ENCODE data around the gene USP12. TPM values are rescaled to one million over a fixed set of nuclear protein-coding genes. Genes with fewer than 3 reads are reported as not detected.

The USP12 gene
- total RNA-seq, 3 donors from 2014 or later (not counting 1 experiment from before 2014, with no cell fraction given): 44.3 to 55.3 (median 50.9) TPM

DNA sequence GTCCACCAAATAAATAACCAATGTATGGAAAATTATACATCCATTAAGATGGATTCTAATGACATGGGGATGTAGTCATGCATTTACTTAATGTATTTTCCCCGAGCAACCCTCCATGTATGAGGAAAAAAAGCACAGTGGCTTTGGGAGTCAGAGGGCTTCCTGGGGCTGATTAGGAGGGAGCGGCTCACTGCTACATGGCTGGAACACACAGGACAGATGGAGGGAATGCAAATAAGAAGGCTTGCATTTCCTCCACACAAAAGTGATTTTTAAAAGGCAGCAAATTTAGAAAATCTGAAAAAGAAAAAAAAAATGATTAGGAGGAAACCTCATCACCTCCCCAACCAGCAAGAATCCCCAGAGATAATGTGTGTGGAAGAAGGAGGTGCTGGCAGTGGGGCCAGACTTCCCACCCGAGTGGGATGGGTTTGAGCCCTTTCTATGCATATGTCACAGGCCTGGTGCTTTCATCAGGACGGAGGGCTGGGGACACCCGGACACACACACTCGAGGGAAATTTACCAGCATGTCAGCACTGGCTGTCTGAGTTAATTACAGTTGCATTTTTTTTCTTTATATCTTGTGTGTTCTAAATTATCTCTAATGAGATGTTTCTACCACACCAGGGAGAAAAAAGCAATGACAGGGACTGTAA lies 118.9 kb downstream of the USP12 start:
- TF ChIP-seq, protein P1, sequence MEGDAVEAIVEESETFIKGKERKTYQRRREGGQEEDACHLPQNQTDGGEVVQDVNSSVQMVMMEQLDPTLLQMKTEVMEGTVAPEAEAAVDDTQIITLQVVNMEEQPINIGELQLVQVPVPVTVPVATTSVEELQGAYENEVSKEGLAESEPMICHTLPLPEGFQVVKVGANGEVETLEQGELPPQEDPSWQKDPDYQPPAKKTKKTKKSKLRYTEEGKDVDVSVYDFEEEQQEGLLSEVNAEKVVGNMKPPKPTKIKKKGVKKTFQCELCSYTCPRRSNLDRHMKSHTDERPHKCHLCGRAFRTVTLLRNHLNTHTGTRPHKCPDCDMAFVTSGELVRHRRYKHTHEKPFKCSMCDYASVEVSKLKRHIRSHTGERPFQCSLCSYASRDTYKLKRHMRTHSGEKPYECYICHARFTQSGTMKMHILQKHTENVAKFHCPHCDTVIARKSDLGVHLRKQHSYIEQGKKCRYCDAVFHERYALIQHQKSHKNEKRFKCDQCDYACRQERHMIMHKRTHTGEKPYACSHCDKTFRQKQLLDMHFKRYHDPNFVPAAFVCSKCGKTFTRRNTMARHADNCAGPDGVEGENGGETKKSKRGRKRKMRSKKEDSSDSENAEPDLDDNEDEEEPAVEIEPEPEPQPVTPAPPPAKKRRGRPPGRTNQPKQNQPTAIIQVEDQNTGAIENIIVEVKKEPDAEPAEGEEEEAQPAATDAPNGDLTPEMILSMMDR (IDR thresholded peaks at IDR 0.05): no peak

DNA sequence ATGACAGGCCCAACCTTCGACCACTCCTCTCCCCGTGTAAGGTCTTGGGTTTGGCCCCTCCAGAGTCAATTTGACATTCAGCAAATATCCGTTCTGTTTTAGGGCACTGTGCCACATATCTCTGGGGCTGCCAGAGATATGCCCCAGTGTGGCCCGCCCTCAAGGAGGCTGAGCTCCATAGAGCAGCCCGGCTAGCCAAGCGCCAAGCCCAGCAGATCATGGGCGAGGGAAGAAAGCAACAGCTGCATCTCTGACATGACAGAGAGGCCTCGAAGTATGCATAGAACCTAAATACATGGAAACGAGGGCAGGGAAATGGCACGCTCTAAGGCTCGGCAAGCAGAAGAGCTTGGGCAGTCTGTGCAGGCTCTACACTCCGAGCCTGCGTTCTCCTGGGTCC lies 124.5 kb downstream of the USP12 start:
- no peak overlapping the region for H3K4me3 ChIP-seq (ENCODE audit: low read length)
- TF ChIP-seq, protein P1 (IDR thresholded peaks at IDR 0.05): no peak
- H3K9me3 ChIP-seq (ENCODE audit: control insufficient read depth, insufficient read depth, low read length): no peaks in the 10 kb centered on the region
- ATAC-seq (no peak), DNase-seq (no peak)
- Mint-ChIP-seq H3K27me3 (ENCODE audit: low read depth in 2 of 2) (peaks cover 0 to 13% of the 10 kb centered on the region in 2 donors), H3K36me3 (no peaks in the 10 kb centered on the region), H3K4me3 (no peak overlapping the region), H3K4me1 (peaks cover 6 to 21% of the 10 kb centered on the region in 2 donors), H3K27ac (no peak overlapping the region), H3K9me3 (no peaks in the 10 kb centered on the region)
- intact Hi-C loops (cut with micrococcal nuclease): no loop called here
- no peaks in the 10 kb centered on the region for H3K36me3 ChIP-seq (ENCODE audit: control insufficient read depth, insufficient read depth, low read length)
- peaks cover 15% of the 10 kb centered on the region for H3K4me1 ChIP-seq (ENCODE audit: control insufficient read depth, insufficient read depth, low read length)
- no peak overlapping the region for H3K27ac ChIP-seq (ENCODE audit: low read length)
- 94% methylated on average over 13 of the region's 13 CpGs for WGBS (ENCODE audit: insufficient coverage)
- no peaks in the 10 kb centered on the region for H3K27me3 ChIP-seq (ENCODE audit: control insufficient read depth, insufficient read depth, low read length)

More for the DNA sequence above, 118.9 kb downstream of the USP12 start:
- Histone ChIP-seq H3K9me3 (ENCODE audit: control insufficient read depth, insufficient read depth, low read length) (no peaks in the 10 kb centered on the region), H3K4me3 (ENCODE audit: low read length) (no peak overlapping the region), H3K36me3 (ENCODE audit: control insufficient read depth, insufficient read depth, low read length) (no peaks in the 10 kb centered on the region), H3K27ac (ENCODE audit: low read length) (no peak overlapping the region), H3K27me3 (ENCODE audit: control insufficient read depth, insufficient read depth, low read length) (no peaks in the 10 kb centered on the region), H3K4me1 (ENCODE audit: control insufficient read depth, insufficient read depth, low read length) (no peaks in the 10 kb centered on the region)
- Mint-ChIP-seq H3K9me3 (no peaks in the 10 kb centered on the region), H3K36me3 (no peaks in the 10 kb centered on the region), H3K27ac (no peak overlapping the region), H3K4me1 (peaks cover 6 to 16% of the 10 kb centered on the region in 2 donors), H3K27me3 (ENCODE audit: low read depth in 2 of 2) (peaks cover 0 to 3% of the 10 kb centered on the region in 2 donors), H3K4me3 (no peak overlapping the region)
- intact Hi-C loops (cut with micrococcal nuclease): no loop called here
- ATAC-seq (no peak), DNase-seq (no peak)
- 83% methylated on average over 6 of the region's 6 CpGs for WGBS (ENCODE audit: insufficient coverage)

DNA sequence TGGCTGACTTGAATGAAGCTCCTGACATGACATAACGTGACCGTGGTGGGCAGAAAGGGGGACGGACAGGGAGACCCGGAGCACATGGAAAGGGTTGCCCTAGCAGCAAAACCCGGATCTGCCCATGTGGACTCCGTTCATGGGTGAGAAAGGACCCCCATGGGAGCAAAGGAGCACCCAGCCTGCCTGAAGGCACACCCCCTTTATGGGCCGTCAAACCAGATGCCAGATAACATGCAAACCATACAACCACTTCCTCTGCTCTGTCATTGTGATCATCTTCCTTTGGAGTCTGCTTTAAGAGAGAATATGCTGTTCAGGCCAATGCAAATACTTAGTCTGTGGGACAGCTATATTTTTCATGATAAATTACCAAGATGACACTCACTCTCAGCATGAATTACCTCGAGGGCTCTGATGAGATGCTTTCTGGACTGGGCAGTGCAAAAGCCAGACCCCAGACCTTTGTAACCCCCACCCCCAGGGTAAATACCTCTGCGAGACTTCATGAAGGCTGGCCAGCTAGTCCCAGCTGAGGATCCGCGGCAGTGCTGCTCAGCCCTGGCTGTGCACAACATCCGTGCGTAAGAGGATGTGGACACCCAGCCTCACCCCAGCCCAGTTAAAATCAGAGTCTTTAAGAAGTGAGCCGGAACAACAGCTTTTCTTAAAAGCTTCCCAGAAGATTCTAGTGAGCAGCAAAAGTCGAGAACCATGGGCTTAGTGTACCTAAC lies 126.6 kb downstream of the USP12 start:
- TF ChIP-seq, protein P1 (IDR thresholded peaks at IDR 0.05): no peak
- no peak overlapping the region for H3K4me3 ChIP-seq (ENCODE audit: low read length)

More for the DNA sequence above, 126.6 kb downstream of the USP12 start:
- no peaks in the 10 kb centered on the region for H3K36me3 Mint-ChIP-seq
- H3K4me3 Mint-ChIP-seq: peak overlapping the region; percentile 43
- H3K27ac ChIP-seq (ENCODE audit: low read length): peak overlapping the region; percentile 44
- H3K27me3 ChIP-seq (ENCODE audit: control insufficient read depth, insufficient read depth, low read length): no peaks in the 10 kb centered on the region
- H3K9me3 ChIP-seq (ENCODE audit: control insufficient read depth, insufficient read depth, low read length): no peaks in the 10 kb centered on the region
- no peaks in the 10 kb centered on the region for H3K9me3 Mint-ChIP-seq
- WGBS (ENCODE audit: insufficient coverage): 70% methylated on average over 15 of the region's 15 CpGs
- H3K4me1 ChIP-seq (ENCODE audit: control insufficient read depth, insufficient read depth, low read length): peaks cover 15% of the 10 kb centered on the region
- H3K4me1 Mint-ChIP-seq: peaks cover 6 to 21% of the 10 kb centered on the region in 2 donors
- peaks cover 0 to 18% of the 10 kb centered on the region in 2 donors for H3K27me3 Mint-ChIP-seq (ENCODE audit: low read depth in 2 of 2)
- H3K27ac Mint-ChIP-seq: peak overlapping the region; percentile 60 to 79
- peak; percentile 66 to 87 (median 84) for ATAC-seq
- DNase-seq: peak in 1 of 2 donors; percentile 41
- intact Hi-C loops (cut with micrococcal nuclease): no loop called here
- H3K36me3 ChIP-seq (ENCODE audit: control insufficient read depth, insufficient read depth, low read length): no peaks in the 10 kb centered on the region

Data from natural killer cell (primary cell).